Cortex of kidney (tissue), 1 donor: ENCODE measurements around the gene PPDPF.
"Not testable (repeated sequence)": the region's sequence is repeated elsewhere in the genome, so short reads cannot be mapped to it uniquely, and the experiment has no call there.

Source experiments
- DNase-seq: peaks from one replicate; lab custom pipeline; 2025; lab: John Stamatoyannopoulos, UW

The PPDPF gene

DNA sequence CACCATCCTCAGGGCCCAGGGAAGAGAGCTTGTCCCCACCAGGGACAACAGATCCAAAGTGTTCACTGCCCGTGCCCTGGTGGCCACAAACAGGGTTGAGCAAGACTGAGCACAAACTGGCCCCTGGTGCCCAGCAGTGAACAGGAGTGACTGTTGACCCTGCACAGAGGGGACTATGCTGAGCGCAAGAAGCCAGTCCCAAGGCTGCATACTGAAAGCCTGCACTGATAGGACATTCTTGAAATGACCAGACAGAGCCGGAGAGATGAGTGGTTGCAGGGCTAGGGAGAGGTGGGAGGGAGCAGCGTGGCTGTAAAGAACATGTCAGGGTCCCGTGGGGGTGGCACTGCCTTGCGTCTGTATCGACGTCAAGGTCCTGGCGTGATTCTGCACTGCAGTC lies 30.5 kb downstream of the PPDPF start:
- DNase-seq: no peak

DNA sequence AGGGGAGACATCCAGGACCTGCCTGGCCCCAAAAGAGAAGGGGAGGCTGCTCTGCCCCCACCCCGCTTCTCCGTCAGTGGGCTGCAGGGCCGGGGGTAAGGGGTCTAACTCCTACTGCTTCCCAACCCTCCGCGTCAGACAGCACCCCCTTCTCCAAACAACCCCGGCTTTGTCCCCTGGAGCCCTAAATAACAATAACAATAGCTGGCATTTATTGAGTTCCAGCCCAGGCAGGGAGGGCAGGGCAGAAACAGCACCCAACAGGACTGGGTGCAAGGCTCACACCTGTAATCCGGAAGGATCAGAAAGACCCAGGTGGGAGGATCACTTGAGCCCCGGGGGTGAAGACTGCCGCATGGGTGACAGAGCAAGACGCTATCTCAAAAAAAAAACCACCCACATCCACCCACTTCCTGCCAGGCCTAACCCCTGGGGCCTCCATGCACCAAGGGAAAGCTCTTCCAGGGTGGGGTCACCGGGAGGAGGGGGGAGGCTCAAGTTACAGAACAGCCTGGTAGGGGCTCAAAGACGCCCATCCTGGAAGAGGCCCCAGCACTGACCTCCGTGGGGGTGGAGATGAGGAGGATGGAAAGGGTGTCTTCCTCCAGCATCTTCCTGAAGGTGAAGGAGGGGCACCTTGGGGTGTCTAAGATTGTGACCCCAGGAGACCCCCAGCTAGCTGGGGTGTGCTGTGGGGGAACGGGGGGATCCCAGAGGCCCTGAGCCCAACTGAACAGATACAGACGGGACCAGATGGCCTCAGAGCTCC lies 32.1 kb downstream of the PPDPF start:
- DNase-seq: no peak

- no peak for DNase-seq
These were observed 32.8 kb downstream of the PPDPF start for GRCh38 chr20:63553251-63553932.

DNA sequence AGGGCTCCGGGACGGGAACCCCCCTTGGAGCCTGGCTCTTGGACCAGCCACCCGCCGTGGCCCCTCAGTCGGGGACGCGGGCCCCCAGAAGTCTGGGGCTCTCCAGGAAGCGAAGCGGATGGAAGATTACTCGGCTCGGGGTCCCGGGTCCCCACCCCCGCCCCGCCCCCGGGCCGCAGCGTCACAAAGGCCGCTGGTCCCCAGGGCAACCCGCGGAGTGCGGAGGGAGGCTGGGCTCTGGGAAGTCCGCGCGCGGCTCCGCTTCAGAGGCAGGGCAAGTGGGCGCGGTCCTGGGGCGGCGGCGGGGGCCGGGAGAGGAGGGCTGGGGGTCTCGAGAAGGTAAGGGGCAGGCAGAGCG lies 33.3 kb downstream of the PPDPF start, which contains the start of gene FNDC11:
TSS of gene FNDC11 (plus strand) at position 227 of the 358 bp plus-strand sequence. CDS start 1,505 bp downstream, outside the sequence.
- DNase-seq: no peak

DNA sequence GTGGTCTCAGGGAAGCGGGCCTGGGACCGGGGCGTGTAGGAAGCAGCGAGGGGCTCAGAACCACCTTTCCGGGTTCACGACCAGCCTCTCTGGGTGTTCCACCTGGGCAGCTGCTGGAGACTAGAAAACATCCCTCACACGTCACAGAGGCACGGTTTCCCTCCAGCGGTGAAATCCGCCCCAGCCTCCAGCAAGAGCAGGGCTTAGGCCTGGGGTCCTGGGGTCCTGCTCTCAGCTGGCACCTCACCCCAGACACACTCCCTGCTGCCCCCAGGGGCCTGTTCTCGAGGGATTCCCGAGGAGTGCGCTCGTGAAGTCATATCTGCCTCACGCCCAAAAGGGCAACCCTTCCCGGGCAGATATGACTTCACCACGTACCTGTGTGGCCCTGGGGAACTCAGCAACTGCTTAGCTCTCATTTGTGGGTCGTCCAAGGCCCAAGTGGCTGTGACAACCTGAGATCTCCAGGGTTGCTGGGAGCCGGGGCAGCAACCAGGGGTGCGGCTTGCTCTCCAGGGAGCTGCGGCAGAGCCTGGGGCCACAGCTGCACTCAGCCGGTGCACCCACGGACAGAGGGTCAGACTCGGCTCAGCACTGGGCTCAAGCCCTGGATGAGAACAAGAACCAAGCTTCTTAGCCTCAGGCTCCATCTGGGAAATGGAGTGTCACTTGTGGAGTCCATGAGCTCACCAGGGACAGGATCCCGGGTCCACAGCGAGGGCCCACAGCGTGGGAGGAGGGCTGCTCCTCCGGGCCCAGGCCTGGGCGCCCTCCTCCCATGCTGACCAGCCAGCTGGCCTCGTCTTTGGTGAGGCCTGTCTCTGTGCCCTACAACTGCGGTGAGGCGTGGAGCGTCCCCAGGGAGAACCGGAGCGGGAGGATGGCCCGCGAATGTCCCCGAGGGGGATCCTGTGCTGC lies 34.1 kb downstream of the PPDPF start:
- DNase-seq: no peak

DNA sequence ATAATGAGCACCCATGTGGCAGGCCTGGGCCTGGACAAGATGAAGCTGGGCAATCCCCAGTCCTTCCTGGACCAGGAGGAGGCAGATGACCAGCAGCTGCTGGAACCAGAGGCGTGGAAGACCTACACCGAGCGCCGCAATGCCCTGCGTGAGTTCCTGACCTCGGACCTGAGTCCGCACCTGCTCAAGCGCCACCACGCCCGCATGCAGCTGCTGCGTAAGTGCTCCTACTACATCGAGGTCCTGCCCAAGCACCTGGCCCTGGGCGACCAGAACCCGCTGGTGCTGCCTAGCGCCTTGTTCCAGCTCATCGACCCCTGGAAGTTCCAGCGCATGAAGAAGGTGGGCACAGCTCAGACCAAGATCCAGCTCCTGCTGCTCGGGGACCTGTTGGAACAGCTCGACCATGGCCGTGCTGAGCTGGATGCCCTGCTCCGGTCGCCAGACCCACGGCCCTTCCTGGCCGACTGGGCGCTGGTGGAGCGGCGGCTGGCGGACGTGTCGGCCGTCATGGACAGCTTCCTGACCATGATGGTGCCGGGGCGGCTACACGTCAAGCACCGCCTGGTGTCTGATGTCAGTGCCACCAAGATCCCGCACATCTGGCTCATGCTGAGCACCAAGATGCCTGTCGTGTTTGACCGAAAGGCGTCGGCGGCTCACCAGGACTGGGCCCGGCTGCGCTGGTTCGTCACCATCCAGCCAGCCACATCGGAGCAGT lies 35.3 kb downstream of the PPDPF start:
- DNase-seq: no peak

DNA sequence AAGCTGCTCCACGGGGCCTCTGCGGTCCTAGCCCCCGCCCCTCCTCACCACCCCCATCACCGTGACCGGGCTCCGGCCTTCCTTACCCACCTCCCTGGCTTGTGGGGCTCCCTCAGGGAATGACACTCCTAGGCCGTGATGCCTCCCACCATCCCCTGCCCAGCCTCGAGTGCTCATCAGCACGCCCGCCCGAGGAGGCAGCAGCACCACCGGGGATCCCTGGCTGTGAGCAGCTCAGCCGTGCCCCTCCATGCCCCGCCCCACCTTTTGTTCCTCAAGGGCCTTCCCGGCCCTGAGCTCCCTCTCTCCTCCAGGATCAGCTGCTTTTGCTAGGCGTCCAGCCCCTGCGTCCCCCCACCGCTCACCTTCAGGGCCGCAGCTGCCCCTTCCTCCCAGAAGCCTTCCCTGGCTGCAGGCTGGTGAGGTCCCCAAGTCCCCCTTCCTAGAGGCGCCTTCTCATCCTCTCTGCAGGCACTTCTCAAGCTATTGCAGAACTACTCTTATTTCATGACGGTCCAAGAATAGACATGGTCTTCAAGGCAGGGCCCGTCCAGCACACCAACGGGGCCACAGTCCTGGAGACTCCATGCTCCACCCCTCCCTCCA lies 36.4 kb downstream of the PPDPF start:
- no peak for DNase-seq

DNA sequence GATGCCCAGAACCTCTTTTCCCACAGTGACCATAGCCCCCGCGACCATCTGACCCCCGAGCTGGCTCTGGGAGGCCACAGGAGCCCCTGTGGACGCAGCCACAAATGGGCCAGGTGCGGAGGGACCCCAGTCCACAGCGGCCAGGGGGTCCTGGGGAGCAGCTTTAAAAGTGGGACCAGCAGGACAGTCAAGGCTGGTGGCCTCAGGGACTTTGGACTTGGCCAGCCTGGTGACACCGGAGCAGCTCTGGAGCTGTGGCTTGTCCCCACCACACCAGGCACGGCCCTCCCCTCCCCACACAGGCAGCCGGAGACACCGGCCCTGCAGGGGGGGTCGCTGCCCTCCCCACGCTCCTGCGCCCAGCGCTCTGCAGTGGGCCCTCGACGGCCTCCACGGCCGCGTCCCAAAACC lies 36.9 kb downstream of the PPDPF start:
- DNase-seq: no peak

- DNase-seq: no peak
These were observed 38.4 kb downstream of the PPDPF start for GRCh38 chr20:63558804-63559484.

DNA sequence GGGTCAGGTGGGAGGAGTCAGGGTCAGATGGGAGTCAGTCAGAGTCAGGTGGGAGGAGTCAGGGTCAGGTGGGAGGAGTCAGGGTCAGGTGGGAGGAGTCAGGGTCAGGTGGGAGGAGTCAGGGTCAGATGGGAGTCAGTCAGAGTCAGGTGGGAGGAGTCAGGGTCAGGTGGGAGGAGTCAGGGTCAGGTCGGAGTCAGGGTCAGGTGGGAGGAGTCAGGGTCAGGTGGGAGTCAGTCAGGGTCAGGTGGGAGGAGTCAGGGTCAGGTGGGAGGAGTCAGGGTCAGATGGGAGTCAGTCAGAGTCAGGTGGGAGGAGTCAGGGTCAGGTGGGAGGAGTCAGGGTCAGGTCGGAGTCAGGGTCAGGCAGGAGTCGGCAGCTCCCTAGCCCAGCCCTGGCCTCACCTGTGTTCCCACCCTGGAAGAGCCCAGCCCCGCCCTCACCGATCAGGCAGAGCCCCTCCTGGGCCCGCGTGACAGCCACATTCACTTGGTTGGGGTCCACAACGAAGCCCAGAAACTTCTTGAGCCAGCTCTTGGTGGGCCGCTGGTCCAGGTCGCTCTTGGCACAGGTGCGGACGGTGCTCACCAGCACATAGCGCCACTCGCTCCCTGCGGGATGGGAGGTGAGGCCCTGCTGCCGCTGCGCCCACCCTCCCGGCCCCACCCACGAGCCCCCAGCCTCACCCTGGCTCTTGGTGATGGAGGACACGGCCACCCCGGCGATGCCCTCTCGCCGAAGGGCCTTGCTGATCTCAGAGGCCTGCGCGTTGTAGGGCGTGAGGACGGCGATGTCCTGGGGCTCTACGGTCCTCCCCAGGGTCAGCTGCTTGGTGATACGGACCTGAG lies 39.1 kb downstream of the PPDPF start:
- not testable (repeated sequence) for DNase-seq

DNA sequence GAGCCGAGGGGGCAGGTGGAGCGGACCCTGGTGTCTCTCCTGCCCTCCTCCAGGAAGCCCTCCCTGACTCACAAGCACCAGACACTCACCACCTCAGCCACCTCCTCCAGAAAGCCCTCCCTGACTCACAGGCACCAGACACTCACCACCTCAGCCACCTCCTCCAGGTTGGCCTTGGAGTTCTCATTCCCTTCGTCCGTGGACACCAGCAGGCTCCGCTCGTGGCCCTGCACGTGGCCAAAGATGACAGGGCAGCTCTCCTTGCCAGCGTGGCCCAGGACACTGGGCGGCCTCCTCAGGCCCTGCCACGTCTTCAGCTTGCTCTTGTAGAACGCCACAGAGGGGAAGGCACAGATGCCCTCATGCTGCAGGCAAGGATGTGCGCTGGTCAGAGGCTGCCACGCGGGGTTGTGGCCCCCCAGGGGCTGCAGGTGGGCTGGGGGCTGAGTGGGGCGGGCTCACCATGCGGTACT lies 39.8 kb downstream of the PPDPF start:
- no peak for DNase-seq

DNA sequence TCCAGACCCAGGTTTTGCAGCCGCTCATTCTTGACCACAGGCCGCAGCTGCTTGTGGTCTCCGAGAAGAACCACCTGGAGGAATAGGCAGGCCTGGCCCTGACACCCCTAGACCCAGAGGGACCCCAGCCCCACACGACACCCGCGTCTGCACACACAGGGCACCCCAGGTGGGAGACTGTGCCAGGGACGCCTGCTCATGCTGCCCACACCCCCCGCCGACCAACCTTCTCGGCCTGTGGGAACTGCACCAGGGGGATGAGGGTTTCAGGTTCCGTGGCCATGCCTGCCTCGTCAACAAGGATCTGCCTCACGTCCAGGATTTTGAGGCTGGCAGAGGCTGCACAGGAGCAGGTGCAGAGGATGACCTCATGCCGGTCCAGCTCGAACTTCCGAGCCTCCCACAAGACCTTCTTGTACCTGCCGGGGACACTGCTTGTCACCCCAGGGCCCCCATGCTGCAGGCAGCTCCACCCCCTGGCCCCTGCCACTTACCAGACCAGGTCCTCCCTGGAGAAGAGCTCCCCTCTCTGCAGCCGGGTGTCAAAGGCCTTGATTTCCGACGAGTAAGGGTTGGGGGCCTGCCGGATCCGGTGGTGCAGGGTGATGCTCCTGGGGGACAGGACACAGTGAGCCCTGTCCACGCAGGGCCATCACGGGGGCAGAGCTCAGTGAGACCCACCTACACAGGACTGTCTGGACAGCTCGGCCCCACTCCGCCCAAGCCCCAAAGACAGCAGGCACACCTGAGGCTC lies 40.5 kb downstream of the PPDPF start:
- no peak for DNase-seq

- no peak for DNase-seq
These were observed 41.2 kb downstream of the PPDPF start for GRCh38 chr20:63561624-63562396.

DNA sequence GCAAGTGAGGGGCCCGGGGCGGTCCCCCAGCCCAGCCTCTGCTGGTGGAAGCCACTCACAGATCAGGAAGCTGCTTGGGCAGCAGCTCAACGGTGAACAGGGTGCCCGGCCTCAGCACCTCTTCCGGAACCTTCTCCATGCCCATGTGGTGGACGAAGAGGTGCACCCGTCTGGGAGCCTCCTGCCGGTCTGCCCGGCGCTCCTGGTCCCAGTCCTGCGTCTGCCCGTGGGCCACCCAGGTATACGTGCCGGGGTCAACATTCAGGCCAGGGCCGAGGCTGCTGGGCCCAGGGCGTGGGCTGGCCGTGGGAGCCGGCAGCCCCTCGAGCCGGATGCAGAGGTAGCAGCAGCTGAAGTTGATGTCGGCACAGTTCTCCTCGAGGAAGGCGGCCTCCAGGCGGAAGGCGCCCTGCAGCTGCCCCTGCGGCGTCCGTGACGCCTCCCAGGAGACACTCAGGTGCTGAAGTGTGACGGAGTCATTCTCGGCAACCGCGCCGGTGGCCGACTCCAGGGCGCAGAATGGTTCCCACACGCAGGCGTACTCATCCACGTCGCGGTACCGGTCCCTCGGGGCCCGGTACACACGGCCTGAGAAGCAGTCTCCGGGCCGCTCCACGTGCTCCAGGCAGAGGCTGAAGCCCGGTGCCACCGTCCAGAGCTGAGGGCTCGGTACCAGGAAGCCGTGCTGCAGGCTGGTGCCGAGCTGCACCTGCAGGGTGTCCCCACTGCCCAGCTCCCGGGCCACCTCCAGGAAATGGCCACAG lies 42.1 kb downstream of the PPDPF start:
- no peak for DNase-seq

- no peak for DNase-seq
These were observed 42.8 kb downstream of the PPDPF start for GRCh38 chr20:63563225-63563935.

DNA sequence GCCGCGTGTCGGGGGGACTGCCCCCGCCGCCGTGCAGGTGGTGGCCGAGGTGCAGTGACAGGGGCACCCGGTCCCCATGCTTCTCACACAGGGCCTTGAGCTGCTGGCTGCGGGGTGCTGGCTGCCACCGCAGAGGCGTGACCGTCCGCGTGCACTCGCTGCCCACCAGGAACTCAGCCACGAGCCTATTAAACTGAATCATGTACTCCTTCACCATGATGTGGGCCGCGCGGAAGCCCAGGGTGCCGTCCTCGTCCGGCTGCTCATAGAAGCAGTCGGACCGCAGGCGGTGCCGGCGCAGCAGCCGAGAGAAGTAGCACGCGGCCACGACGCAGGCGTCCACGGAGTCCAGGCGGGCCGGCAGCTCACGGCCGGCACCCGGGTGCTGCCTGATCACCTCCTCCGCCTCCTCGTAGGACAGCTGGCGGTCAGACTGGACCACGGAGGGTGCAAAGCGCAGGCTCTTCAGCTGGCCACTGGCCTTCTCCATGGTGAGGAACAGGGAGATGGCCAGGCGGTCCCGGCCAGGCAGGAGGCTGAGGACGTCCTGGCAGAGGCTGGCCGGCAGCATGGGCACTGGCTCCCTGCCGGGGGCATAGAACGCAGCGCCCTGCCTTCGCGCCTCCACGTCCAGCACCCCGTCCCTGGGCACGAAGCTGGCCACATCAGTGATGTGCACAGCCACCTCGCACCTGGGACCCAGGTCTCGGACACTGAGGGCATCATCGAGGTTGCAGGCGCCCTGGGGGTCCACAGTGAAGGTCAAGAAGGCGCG lies 43.7 kb downstream of the PPDPF start:
- DNase-seq: no peak
